Calu3 (cell line): Measurements from ENCODE around the gene SCCPDH. TPM values are rescaled to one million over a fixed set of nuclear protein-coding genes. Genes with fewer than 3 reads are reported as not detected.

Source experiments
- BruUV-seq: library from RNA; stranded (reverse); fragments of 400-500 nt; replicated peaks from 2 replicates; lab custom pipeline; 2021; lab: Mats Ljungman, UMichigan
- CTCF ChIA-PET: fragments of 300-600 bp; sonication (Branson Sonifier 250); formaldehyde crosslinking; loops from one replicate; lab custom pipeline; 2022; ENCODE audit warnings: antibody characterized with exemption; lab: Charles Lee
- DNase-seq: peaks from one replicate; pipeline ENCODE4 v3.0.0; 2022
- H3K27ac Mint-ChIP-seq: one replicate; pipeline ENCODE4 v1.8.0; 2022; ENCODE audit warnings: mixed read lengths; ENCODE audit not compliant: unreplicated experiment
- H3K27me3 Mint-ChIP-seq: one replicate; pipeline ENCODE4 v1.8.0; 2022; ENCODE audit warnings: mixed read lengths; ENCODE audit not compliant: unreplicated experiment
- H3K36me3 Mint-ChIP-seq: one replicate; pipeline ENCODE4 v1.8.0; 2022; ENCODE audit warnings: mild to moderate bottlenecking, moderate library complexity, mixed read lengths; ENCODE audit not compliant: insufficient read depth, unreplicated experiment
- H3K4me1 Mint-ChIP-seq: one replicate; pipeline ENCODE4 v1.8.0; 2022; ENCODE audit warnings: mild to moderate bottlenecking, low read depth, mixed read lengths; ENCODE audit not compliant: unreplicated experiment
- H3K4me3 Mint-ChIP-seq: one replicate; pipeline ENCODE4 v1.8.0; 2022; ENCODE audit warnings: mild to moderate bottlenecking, low read depth, moderate library complexity, mixed read lengths; ENCODE audit not compliant: unreplicated experiment
- H3K9me3 Mint-ChIP-seq: one replicate; pipeline ENCODE4 v1.8.0; 2022; ENCODE audit warnings: low read depth, mixed read lengths; ENCODE audit not compliant: unreplicated experiment
- CTCF ChIP-seq: fragments of 200-600 bp; IDR thresholded peaks from one replicate; pipeline ENCODE4 v1.8.0; 2022; ENCODE audit warnings: antibody characterized with exemption; ENCODE audit not compliant: unreplicated experiment
- intact Hi-C: fragments of 100-400 bp; cut with micrococcal nuclease; formaldehyde crosslinking; loops from one replicate; pipeline ENCODE4 v1.10.0; 2022; ENCODE audit not compliant: unreplicated experiment
- total RNA-seq: library from RNA; stranded (reverse); gene quantifications from 2 replicates; pipeline ENCODE4 v1.2.3, GENCODE V29; 2022

Gene SCCPDH
- total RNA-seq, 1 experiment from 2014 or later = 40.0 TPM

GRCh38 chr1:246773213-246773641 is 49.0 kb downstream of the SCCPDH start:
- Mint-ChIP-seq H3K4me3 (no peak overlapping the region), H3K27me3 (no peaks in the 10 kb centered on the region), H3K9me3 (no peaks in the 10 kb centered on the region), H3K36me3 (no peaks in the 10 kb centered on the region), H3K27ac (no peak overlapping the region), H3K4me1 (no peaks in the 10 kb centered on the region)
- no TSS peak for BruUV-seq
- no peak for DNase-seq
- CTCF ChIA-PET = no interaction called here
- intact Hi-C loops = no loop called here
- no peak for TF ChIP-seq CTCF

GRCh38 chr1:246775531-246776385 is 51.5 kb downstream of the SCCPDH start:
- no TSS peak for BruUV-seq
- H3K36me3 Mint-ChIP-seq = no peaks in the 10 kb centered on the region
- CTCF ChIA-PET = no interaction called here
- H3K27ac Mint-ChIP-seq = no peak overlapping the region
- no peaks in the 10 kb centered on the region for H3K9me3 Mint-ChIP-seq
- no peaks in the 10 kb centered on the region for H3K4me1 Mint-ChIP-seq
- intact Hi-C loops = no loop called here
- DNase-seq = no peak
- H3K4me3 Mint-ChIP-seq = no peak overlapping the region
- no peaks in the 10 kb centered on the region for H3K27me3 Mint-ChIP-seq
- TF ChIP-seq CTCF = no peak

GRCh38 chr1:246776923-246777322 is 52.7 kb downstream of the SCCPDH start:
- intact Hi-C loops = no loop called here
- no peaks in the 10 kb centered on the region for H3K4me1 Mint-ChIP-seq
- H3K27me3 Mint-ChIP-seq = no peaks in the 10 kb centered on the region
- BruUV-seq = no TSS peak
- H3K36me3 Mint-ChIP-seq = no peaks in the 10 kb centered on the region
- no peak for DNase-seq
- H3K27ac Mint-ChIP-seq = no peak overlapping the region
- no peak for TF ChIP-seq CTCF
- H3K4me3 Mint-ChIP-seq = no peak overlapping the region
- CTCF ChIA-PET = no interaction called here
- H3K9me3 Mint-ChIP-seq = no peaks in the 10 kb centered on the region

DNA sequence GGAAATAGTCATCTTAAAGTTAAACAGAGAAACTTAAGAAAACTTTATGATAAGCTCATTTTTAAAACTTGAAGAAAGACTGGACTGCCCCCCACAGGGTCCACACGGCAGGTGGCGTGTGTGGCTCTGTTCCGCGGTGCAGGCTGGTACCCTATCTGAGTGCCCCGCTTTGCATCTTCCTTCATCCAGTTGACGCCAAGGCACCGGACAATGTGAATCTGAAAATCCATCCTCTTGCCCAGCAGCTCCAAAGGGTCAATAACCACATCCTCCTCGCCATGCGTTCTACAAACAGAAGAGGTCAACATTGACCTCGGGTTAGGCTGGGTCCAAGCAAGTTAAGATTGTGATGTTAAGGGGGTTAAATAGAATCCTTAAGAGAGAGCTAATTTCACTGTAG is 54.5 kb downstream of the SCCPDH start:
- H3K9me3 Mint-ChIP-seq = no peaks in the 10 kb centered on the region
- DNase-seq = no peak
- intact Hi-C loops = no loop called here
- H3K4me3 Mint-ChIP-seq = no peak overlapping the region
- no peaks in the 10 kb centered on the region for H3K36me3 Mint-ChIP-seq
- H3K4me1 Mint-ChIP-seq = no peaks in the 10 kb centered on the region
- CTCF ChIA-PET = no interaction called here
- no peak for TF ChIP-seq CTCF
- no TSS peak for BruUV-seq
- no peaks in the 10 kb centered on the region for H3K27me3 Mint-ChIP-seq
- no peak overlapping the region for H3K27ac Mint-ChIP-seq
